ENCODE measurements around the gene MBD6.
"Not testable (repeated sequence)": the region's sequence is repeated elsewhere in the genome, so short reads cannot be mapped to it uniquely, and the experiment has no call there.

MBD6 gene

GRCh38 chr12:57489157-57489641 lies 33.4 kb upstream of the MBD6 start:
- no peak for DNase-seq (ENCODE audit: low read depth in 2 of 2)

GRCh38 chr12:57490126-57490525 lies 32.5 kb upstream of the MBD6 start:
- no peak for DNase-seq (ENCODE audit: low read depth in 2 of 2)

- no peak for DNase-seq (ENCODE audit: low read depth in 2 of 2)
These were observed 31.0 kb upstream of the MBD6 start for GRCh38 chr12:57491393-57492280.

GRCh38 chr12:57495051-57495701 lies 27.4 kb upstream of the MBD6 start:
- DNase-seq (ENCODE audit: low read depth in 2 of 2), result not testable (repeated sequence)

GRCh38 chr12:57496822-57497221 lies 25.8 kb upstream of the MBD6 start:
- DNase-seq (ENCODE audit: low read depth in 2 of 2), result no peak

- no peak for DNase-seq (ENCODE audit: low read depth in 2 of 2)
These were observed 25.1 kb upstream of the MBD6 start for GRCh38 chr12:57497223-57498131.

GRCh38 chr12:57498132-57498502 lies 24.5 kb upstream of the MBD6 start:
- DNase-seq (ENCODE audit: low read depth in 2 of 2), result no peak

GRCh38 chr12:57498571-57498970 lies 24.1 kb upstream of the MBD6 start:
- no peak for DNase-seq (ENCODE audit: low read depth in 2 of 2)

- no peak for DNase-seq (ENCODE audit: low read depth in 2 of 2)
These were observed 22.4 kb upstream of the MBD6 start for GRCh38 chr12:57500213-57500612.

- not testable (repeated sequence) for DNase-seq (ENCODE audit: low read depth in 2 of 2)
These were observed 20.2 kb upstream of the MBD6 start for GRCh38 chr12:57502311-57502969.

- DNase-seq (ENCODE audit: low read depth in 2 of 2), result not testable (repeated sequence)
These were observed 16.1 kb upstream of the MBD6 start for GRCh38 chr12:57506541-57506940.

- DNase-seq (ENCODE audit: low read depth in 2 of 2), result not testable (repeated sequence)
These were observed 14.8 kb upstream of the MBD6 start for GRCh38 chr12:57507796-57508195.

- DNase-seq (ENCODE audit: low read depth in 2 of 2), result no peak
These were observed 11.5 kb upstream of the MBD6 start for GRCh38 chr12:57511161-57511560.

GRCh38 chr12:57511588-57512325 lies 10.9 kb upstream of the MBD6 start:
- DNase-seq (ENCODE audit: low read depth in 2 of 2), result no peak

GRCh38 chr12:57512665-57513064 lies 10.0 kb upstream of the MBD6 start:
- DNase-seq (ENCODE audit: low read depth in 2 of 2), result no peak

GRCh38 chr12:57513266-57513665 lies 9.4 kb upstream of the MBD6 start:
- DNase-seq (ENCODE audit: low read depth in 2 of 2), result no peak

- DNase-seq (ENCODE audit: low read depth in 2 of 2), result not testable (repeated sequence)
These were observed 8.9 kb upstream of the MBD6 start for GRCh38 chr12:57513677-57514076.

- not testable (repeated sequence) for DNase-seq (ENCODE audit: low read depth in 2 of 2)
These were observed 8.4 kb upstream of the MBD6 start for GRCh38 chr12:57514246-57514645.

- no peak for DNase-seq (ENCODE audit: low read depth in 2 of 2)
These were observed 7.8 kb upstream of the MBD6 start for GRCh38 chr12:57514720-57515407.

GRCh38 chr12:57515408-57515933 lies 7.2 kb upstream of the MBD6 start:
- no peak for DNase-seq (ENCODE audit: low read depth in 2 of 2)
